GM19468 (cell line): Measurements from ENCODE around the gene AUTS2.

Experiments
- ATAC-seq: cut with Tn5 transposase; IDR thresholded peaks from one replicate; pipeline ENCODE4 v1.9.1; 2021; ENCODE audit warnings: mild to moderate bottlenecking, moderate library complexity, moderate number of reproducible peaks; ENCODE audit not compliant: unreplicated experiment; ENCODE audit errors: extremely low read depth

Gene AUTS2

GRCh38 chr7:70405241-70405640 is 807.0 kb downstream of the AUTS2 start:
- ATAC-seq = no peak

DNA sequence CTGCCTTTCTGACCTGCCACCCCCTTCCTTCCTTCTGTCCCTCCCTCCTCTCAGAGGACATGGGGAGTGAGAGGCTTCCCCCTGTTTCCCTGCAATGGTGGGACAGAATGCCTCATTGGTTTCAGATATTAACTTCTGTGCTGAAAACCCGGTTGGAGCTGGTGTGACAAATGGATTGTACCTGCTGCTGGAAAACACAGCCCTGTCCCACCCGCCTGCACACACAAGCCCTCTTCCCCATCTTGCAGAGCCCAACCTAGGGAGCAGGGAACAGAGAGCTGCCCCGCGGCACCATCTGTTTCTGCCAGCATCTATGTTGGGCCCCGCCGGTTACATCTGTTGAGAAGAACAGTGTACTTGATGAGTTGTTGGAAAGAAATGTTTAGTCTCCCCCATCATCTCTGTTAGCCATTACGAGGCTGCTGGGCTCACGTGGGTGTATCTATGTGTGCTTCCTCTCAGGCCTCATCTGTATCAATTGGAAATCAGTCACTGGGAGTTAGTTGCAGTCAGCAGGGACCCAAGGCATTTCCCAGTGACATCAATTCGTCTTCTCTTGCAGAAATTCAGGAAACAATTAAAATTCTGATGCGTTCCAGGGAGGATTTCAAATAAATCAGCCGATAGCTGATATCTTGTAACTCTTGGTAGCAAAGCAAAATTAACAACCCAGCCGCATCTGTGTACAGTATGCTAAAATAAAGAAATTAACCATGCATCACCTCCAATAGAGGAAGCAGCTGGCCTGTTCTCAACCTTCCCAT is 808.1 kb downstream of the AUTS2 start:
- no peak for ATAC-seq

DNA sequence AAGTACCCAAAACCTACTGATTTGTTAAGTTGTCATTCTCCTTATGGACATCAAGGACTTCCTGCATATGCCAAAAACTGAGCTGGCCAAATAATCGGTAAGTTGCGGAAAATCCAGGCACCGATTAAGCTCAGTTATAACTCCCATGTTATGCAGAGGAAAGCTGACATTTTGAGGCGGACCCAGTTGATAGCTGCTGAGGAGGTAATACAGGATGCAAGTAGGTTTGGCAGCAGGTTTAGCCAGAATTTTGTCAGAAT is 808.6 kb downstream of the AUTS2 start:
- ATAC-seq = no peak

DNA sequence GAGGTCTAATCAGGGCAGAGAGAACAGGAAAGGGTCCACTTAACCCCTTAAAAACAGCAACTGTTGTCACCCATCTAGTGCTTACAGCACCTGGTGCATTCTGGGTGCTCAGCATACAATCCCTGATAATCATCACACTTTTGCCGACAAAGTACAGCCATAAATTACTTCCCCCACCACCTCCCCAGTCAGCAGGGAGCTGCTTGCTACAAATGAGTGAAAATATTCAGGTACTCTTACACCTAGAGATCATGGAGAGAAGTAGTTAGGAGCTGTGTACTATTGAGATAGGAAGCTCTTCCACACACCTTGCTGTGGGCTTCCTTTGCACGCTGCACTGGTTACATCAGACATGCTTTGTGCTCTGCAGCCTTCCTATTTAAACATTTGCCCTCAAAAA is 810.2 kb downstream of the AUTS2 start:
- no peak for ATAC-seq

GRCh38 chr7:70408891-70409290 is 810.6 kb downstream of the AUTS2 start:
- ATAC-seq = no peak

- ATAC-seq = peak; percentile 30
Observed at GRCh38 chr7:70410134-70410750, 812.0 kb downstream of the AUTS2 start.

DNA sequence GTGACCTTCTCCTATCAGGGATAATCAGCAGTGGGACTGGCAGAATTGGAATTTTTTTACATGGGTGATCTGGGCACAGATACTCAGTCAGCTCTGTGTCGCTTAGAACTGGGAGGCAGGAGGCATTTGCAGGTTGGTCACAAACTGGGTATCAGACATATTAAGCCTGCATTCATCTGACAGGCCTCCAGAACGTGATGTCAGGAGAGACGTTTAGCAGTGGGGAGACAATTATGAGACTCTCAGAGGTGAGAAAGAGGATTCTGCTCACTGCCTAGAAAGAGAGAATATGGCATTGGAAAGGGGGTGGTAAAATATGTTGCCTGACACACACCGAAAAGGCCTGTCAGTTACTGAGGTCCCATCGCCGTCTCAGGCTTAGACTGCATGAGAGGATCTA is 816.1 kb downstream of the AUTS2 start:
- ATAC-seq = no peak

DNA sequence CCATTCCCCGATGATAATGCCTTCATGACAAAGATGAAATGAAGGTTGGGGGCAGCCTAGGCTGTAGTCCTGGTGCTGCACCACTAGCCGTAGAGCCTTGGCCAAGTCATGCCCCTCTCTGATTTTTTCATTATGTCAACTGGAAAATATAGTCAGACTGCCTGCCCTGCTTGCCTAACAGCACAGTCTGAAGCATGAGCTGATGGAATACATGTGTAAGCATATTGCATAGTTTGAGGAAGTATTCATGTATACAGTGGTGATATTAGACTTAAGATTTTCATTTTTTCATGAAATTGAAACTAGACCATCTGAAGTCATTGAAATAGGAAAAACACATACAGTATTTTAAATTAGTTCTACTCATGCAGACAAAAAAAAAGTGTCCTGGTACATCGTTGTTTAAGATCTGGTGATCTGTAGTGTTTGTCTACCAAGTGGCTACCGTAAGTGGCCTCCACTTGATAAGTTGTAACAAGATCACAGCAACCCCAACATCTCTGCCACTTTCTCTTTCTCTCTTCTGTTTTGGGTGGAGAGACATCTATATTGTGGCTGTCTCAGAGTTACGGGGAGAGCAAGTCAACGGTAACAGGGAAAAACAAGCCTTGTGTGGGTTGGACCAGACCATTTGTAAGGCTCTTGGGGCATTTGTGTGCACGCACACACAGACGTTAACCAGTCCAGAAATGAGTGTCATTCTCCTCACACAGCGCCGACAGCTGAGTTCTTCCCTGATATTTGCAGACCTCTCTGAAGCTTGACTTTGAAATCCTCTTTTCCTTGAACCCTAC is 817.1 kb downstream of the AUTS2 start:
- peak; percentile 48 for ATAC-seq

DNA sequence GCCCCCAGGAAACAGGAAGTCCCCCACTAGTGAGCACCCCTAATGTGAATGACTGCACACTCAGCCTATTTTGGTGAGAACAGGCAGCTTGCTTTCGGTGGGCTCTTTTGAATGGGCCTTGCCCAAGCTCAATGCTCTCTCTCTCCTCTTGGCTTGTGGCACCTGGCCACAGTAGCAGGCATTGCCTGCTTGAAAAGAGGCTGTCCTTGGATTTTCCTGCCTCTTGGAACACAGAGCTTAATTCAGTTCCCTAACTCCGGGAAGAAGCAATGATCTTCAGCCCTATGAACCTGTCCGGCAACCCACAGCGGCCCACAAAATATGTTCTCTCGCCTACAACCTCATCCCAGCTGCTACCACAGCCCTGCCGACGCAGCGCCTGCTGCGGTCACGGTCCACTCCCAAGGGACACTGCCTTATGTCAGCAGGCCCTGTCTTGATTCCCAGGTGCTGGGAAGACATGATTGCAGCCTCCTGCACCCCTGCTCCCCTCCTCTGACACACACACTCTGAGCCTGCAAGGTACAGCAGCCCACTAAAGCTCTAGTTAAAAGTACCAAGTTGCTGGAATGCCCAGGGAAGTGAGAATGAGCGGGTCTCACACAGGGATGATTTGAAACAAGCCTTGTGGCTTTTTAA is 818.2 kb downstream of the AUTS2 start:
- no peak for ATAC-seq

DNA sequence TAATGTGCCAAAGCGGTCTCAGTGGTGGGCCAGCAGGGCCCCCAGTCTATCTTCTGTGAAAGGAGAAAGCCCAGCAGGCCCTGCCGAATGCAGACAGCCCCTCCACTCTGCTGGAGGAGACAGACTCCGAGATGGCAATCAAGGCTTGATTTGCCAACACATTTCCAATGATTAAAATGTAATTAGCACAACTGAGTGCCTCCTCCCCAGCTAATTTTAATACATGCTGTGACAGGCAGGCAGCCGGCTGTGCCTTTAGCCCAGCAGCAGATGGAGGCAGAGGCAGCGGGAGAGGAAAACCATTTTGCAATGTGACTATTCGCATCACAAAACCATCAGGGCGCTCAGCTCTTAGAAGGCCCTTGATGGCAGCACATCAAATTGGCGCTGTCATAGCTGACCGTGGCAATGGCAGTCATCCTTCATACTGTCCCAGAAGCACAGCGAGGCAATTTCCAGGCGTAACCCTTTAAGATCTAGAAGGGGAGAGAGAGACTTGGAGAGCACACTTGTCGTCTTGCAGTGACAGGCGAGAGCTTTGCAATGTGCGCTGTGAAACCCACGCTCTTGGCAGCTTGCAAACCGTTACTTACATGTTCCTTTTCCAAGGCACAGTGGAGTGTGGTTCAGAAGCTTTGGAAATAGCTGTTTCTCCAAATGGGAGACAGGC is 818.8 kb downstream of the AUTS2 start:
- no peak for ATAC-seq

DNA sequence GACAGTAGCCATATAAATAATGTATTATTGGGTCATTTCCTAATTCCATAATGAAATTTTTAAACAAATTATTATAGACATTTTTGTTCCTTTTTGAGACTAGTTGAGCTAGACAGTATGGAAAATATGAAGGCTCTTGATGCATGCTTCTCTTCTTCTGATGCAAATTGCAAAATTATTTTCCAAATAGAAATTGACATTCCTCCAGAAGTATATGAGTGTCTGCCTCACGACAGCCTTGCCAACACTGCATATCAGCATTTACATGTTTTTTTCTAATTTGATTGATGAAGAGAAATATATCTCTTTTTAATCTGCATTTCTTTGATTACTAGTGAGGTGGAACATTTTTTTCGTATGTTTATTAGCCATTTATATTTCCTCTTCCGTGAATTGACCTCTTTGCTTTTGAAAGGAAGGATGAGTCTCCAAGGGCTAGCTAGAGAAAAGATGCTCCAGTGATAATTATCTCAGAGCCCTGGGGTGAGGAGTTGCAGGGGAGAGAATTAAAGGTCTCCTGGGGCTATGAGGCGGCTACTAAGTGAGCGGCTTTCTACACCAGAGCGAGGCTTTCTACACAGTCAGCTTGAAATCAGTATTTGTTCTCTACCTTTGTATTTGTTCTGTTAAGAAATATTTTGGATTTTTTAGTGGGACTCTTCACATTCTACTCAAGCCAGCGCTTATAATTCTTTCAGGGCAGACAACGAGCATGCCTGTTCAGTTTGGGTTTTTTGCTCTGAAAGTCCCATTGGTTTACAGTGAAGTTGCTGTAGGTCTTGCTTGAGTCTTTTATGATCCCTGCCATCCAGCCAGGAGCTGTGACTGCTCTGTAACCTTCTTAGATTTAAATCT is 821.5 kb downstream of the AUTS2 start:
- no peak for ATAC-seq

GRCh38 chr7:70420381-70420662 is 822.0 kb downstream of the AUTS2 start:
- ATAC-seq = no peak

DNA sequence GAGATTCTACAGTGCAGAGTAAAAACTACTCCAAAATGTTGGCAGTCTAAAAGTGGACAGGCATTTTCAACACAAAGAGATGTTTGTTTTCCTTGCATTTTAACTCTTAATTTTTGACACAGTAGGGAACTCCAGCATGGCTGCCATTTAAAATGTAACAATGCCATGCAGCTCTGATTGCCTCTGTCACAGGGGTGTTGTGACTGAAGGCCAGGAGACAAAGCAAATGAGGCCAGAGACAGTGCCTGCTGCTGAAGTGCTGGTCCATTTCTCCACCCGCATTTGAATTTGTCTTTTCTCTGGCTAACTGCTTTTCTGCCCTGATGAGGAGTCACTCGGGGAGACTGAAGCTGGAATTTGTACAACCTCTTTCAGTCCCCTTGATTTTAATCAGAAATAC is 823.0 kb downstream of the AUTS2 start:
- no peak for ATAC-seq

- peak; percentile 19 for ATAC-seq
Observed at GRCh38 chr7:70426249-70426880, 828.1 kb downstream of the AUTS2 start.

- no peak for ATAC-seq
Observed at GRCh38 chr7:70432567-70433001, 834.3 kb downstream of the AUTS2 start.

GRCh38 chr7:70434376-70434775 is 836.1 kb downstream of the AUTS2 start:
- ATAC-seq = no peak

- ATAC-seq = no peak
Observed at GRCh38 chr7:70434821-70435220, 836.5 kb downstream of the AUTS2 start.

DNA sequence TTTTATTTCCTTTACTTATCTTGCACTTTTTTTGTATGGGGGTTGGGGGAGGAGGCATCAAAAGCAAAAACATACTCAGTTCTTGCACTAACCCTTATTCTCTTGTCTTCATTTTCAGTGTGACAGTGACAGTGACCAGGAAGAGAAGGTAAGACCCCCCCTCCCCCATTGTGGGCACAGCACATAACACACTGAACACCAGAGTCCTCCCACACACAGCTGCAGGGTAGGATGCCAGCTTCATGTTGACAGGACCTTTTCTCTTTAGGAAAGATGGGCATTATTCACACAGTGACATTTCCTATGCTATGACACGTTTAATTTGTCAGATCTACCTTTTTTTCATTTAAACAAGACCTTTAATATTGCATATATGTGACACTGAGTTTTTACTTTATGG is 837.4 kb downstream of the AUTS2 start:
- ATAC-seq = no peak

DNA sequence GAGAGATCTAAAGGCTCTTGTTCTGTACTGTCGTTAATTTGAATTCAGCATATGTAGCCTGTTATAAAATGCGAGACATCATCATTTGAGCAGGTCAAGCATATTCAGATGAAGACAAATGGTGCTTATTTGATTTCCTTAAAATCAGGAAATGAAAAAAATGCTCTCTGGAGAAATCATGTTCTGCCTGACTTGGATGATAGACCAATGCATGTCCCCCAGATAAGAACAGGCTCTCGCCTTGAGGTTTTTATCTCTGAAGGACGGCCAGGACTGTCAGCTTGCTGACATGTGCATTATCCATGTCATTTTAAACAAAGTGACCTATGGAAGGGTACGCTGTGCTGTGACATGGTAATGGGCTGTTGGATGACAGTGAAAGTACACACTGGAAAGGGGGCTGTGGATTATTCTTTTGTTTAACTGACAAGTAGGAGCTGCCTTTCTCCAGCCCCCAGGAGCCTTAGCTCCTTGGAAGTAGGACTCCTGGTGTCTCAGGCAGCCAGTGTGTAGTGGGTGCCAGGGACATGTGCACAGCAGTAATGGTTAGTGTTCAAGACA is 838.6 kb downstream of the AUTS2 start:
- ATAC-seq = no peak
